Measurements from ENCODE around the gene TNS3. TPM values are rescaled to one million over a fixed set of nuclear protein-coding genes. Genes with fewer than 3 reads are reported as not detected.

Gene TNS3
- total and polyA plus RNA-seq, 9 of the 15 experiments (the other 6 are each of a cell fraction or from before 2014, with no cell fraction given): 0.20 TPM; not detected in 8

GRCh38 chr7:47474937-47475879, 106.7 kb downstream of the TNS3 start (continued):
- TF ChIP-seq NKRF (IDR thresholded peaks at IDR 0.05; ENCODE audit: borderline replicate concordance): 0 out of 2 replicates have a peak, but pooled peaks have one; percentile 2
- TF ChIP-seq THRB (CRISPR knock-in tag; conservative IDR thresholded peaks at IDR 0.05): peak; percentile 82; the same call in 1 of the 2 replicates
- TF ChIP-seq ZNF695 (CRISPR knock-in tag; IDR thresholded peaks at IDR 0.05): no peak
- peak; percentile 40; the same call in 1 of the 2 replicates for TF ChIP-seq MAFG (tag; conservative IDR thresholded peaks at IDR 0.05)
- no peak for TF ChIP-seq TAF15 (IDR thresholded peaks at IDR 0.05; ENCODE audit: low read depth, low read length)
- TF ChIP-seq HDGF (IDR thresholded peaks at IDR 0.05): peak; percentile 61; the same call in 1 of the 2 replicates
- TF ChIP-seq JUND (IDR thresholded peaks at IDR 0.05; ENCODE audit: borderline replicate concordance, low read depth, low read length): peak; percentile 86
- TF ChIP-seq JUND (tag; IDR thresholded peaks at IDR 0.05; ENCODE audit: borderline replicate concordance, low read depth, low read length): peak; percentile 84; the same call in 2 of the 3 replicates
- TF ChIP-seq FOXP4 (CRISPR knock-in tag; IDR thresholded peaks at IDR 0.05; ENCODE audit: borderline replicate concordance): no peak
- TF ChIP-seq SMARCC2 (IDR thresholded peaks at IDR 0.05; ENCODE audit: low read depth): no peak
- TF ChIP-seq CEBPG (CRISPR knock-in tag; IDR thresholded peaks at IDR 0.05): no peak
- TF ChIP-seq CEBPG (tag; conservative IDR thresholded peaks at IDR 0.05 in 1 of 2, IDR thresholded peaks at IDR 0.05 in 1 of 2): peak; percentile 46 to 53; a peak in 2 of 4 replicates
- 0 out of 2 replicates have a peak, but pooled peaks have one; percentile 12 for TF ChIP-seq ARID1B (IDR thresholded peaks at IDR 0.05)
- TF ChIP-seq PHB (CRISPR knock-in tag; IDR thresholded peaks at IDR 0.05): no peak
- peak; percentile 58 for TF ChIP-seq VEZF1 (CRISPR knock-in tag; IDR thresholded peaks at IDR 0.05)
- no peak for TF ChIP-seq ZNF764 (CRISPR knock-in tag; IDR thresholded peaks at IDR 0.05; ENCODE audit: low read depth)
- no peak for TF ChIP-seq ZFPM2 (CRISPR knock-in tag; IDR thresholded peaks at IDR 0.05)
- no peak for TF ChIP-seq NFE2L1 (tag; IDR thresholded peaks at IDR 0.05; ENCODE audit: borderline replicate concordance, low read depth)
- TF ChIP-seq MEIS2 (IDR thresholded peaks at IDR 0.05; ENCODE audit: partially characterized antibody): no peak
- no peak for TF ChIP-seq ZNF696 (CRISPR knock-in tag; conservative IDR thresholded peaks at IDR 0.05)
- no peak for TF ChIP-seq MCM5 (IDR thresholded peaks at IDR 0.05; ENCODE audit: low read depth)
